22Rv1 (cell line): ENCODE results near the gene COL23A1.

Experiments used
- H3K27ac ChIP-seq: fragments of 450-650 bp; 2 replicates; pipeline ENCODE4 v1.5.1; 2017
- ZFX ChIP-seq: fragments of 450-650 bp; IDR thresholded peaks from 2 replicates; pipeline ENCODE4 v1.6.1; 2017; ENCODE audit warnings: antibody characterized with exemption, borderline replicate concordance
- TF ChIP-seq, protein P1 (sequence below): fragments of 450-650 bp; IDR thresholded peaks from 2 replicates; pipeline ENCODE4 v1.5.1; 2017; ENCODE audit warnings: mild to moderate bottlenecking

The COL23A1 gene

DNA sequence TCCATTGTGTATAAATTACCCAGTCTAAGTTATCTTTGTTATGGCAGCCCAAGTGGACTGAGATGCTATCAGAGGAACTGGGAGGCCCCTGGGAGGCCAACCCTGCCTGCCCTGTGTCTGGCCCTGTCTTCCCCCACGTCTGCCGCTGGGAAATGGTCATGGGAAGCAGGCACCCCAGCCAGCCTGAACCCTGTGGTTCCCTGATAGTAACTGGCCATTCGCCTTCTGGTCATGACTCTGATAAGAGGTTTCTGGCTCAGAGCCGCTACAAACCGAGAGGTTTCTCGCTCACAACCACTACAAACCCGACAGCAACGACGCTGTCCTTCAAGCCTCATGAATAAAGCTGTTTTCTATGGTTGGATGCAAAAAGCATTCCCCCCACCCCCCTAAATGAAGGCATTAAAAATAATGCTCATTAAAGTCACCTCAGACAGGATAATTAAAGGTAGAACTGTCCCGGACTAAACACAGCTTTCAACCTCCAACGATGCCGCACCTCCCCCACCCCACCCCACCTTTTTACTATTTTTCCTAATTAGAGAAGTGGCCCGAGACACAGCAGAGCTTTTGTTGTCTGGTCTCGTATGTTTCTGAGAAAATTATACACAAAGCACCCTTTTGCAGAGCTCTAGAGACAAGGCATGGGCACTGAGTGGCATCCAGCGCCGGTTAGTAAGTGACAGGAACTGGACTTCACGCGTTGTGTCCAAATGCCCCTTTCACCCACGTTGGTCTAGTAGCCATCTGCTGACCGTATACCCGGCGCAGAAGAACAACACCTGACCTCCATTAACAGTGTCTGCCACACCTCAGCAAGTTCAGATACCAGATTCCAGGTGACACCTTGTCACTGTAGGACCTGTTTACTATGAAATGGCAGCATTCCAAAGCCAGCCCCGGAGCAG is 140.8 kb downstream of the COL23A1 start:
- no peak overlapping the region for H3K27ac ChIP-seq
- TF ChIP-seq, protein P1, sequence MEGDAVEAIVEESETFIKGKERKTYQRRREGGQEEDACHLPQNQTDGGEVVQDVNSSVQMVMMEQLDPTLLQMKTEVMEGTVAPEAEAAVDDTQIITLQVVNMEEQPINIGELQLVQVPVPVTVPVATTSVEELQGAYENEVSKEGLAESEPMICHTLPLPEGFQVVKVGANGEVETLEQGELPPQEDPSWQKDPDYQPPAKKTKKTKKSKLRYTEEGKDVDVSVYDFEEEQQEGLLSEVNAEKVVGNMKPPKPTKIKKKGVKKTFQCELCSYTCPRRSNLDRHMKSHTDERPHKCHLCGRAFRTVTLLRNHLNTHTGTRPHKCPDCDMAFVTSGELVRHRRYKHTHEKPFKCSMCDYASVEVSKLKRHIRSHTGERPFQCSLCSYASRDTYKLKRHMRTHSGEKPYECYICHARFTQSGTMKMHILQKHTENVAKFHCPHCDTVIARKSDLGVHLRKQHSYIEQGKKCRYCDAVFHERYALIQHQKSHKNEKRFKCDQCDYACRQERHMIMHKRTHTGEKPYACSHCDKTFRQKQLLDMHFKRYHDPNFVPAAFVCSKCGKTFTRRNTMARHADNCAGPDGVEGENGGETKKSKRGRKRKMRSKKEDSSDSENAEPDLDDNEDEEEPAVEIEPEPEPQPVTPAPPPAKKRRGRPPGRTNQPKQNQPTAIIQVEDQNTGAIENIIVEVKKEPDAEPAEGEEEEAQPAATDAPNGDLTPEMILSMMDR: no peak
- TF ChIP-seq ZFX: no peak

DNA sequence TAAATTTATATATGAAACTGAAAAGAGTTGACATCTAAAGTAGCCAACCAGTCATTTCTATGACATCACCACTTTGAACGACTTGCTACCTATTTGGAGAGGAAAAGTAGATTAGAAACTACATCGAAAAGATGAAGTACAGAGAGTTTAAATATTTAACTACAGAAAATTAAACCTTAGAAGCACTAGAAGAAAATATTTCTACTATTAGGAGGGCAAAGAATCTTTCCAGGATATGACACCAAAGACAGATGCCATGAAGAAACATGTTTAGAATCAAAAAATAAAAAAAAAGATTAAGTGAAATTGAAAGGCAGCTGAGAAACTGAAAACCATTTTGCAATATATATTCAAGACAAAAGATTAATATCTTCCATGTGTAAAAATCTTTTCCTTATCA is 144.7 kb downstream of the COL23A1 start:
- no peak overlapping the region for H3K27ac ChIP-seq
- TF ChIP-seq ZFX: no peak
- TF ChIP-seq, protein P1: no peak

DNA sequence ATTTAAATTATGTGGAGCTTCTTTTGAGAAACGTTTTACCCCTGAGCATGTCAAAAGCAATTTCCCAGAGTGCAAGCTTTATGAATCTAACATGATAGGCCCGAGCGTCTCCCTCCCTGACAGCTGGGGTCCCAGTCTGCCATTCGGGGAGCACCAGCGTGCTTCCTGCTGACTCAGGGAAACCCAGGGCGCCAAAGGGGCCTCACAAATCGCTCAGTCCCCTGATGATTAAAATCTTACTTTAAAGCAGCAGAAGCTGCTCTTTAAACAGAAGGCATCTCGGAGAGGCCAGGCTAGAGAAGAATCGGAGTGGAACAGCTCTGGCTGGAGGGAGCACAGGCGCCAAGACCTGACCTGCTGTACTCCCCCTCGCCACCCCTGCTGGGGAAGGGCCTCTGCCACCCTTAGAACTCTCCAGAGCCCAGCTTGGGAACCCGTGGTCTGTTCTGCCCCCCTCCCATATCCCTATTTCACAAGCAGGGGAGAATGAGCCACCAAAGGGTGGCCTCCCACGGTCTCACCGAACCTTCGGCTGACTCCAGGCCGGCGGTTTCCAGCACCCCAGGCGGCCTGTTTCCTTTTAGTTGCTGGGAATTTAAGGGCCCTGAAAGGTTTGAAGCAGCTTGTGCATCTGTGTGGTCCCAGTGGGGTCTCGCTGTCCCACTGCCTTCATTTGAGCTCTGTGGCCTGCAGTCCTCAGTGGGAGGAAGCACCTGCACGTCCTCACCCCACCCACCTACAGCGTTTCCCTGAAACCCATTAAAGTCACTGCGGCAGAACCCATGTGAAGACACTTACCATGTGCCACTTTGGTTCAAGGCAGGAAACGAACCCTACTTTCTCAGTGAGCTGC is 147.6 kb downstream of the COL23A1 start:
- TF ChIP-seq, protein P1: no peak
- no peak for TF ChIP-seq ZFX
- H3K27ac ChIP-seq: no peak overlapping the region

DNA sequence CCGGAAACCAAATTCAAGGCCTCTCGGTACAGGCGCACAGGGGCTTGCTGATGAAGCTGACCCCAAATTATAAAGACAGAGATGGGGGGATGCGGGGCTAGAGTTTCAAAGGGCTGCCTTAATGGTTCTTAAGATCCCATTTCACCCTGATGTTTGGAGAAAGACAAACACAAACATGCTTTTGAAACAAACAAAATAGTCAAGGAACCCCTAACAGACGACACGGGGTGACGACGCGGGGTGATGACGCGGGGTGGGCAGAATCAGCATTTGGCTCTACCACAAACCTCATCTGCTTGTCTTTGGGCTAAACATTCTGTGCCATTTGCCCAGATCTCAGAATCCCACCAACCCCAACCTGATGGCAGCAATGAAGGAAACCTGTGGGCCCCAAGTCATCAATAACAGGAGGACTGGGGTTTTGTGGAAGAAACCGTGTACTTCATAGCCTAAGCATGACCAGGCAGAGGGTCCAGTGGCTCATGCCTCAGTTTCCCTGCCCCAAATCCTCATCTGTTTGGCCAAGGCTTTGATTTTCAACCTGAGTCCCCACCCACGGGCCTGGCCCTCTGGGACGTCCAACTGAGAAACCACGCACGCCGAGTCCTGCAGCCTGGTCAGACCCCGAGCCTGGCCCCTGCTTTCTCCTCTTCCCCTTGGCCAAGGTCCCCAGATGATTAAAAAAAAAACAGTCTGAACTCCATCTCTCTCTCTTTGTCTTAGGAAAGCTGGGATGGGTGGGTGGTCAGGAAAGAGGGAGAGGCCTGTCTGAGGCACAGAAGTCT is 148.5 kb downstream of the COL23A1 start:
- TF ChIP-seq, protein P1: no peak
- TF ChIP-seq ZFX: no peak
- H3K27ac ChIP-seq: no peak overlapping the region

DNA sequence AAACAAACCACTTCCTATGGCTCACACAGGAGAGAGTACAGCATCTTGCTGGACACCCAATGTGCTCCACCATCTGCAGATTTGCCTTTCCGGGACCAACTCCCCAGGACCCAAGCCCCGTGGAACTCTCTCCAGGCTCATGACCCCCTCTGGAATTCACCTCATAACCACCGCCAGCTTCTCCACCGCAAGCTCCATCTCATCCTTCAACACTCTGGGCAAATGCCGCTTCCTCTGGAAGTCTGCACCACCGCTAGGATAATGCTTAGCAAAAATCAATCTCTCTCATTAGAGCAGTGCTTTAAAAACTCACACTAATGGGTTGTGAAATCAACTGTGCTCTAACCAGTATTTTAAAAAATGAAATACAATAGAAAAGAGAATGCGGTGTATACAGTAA is 150.0 kb downstream of the COL23A1 start:
- H3K27ac ChIP-seq: no peak overlapping the region
- TF ChIP-seq, protein P1: no peak
- TF ChIP-seq ZFX: no peak

DNA sequence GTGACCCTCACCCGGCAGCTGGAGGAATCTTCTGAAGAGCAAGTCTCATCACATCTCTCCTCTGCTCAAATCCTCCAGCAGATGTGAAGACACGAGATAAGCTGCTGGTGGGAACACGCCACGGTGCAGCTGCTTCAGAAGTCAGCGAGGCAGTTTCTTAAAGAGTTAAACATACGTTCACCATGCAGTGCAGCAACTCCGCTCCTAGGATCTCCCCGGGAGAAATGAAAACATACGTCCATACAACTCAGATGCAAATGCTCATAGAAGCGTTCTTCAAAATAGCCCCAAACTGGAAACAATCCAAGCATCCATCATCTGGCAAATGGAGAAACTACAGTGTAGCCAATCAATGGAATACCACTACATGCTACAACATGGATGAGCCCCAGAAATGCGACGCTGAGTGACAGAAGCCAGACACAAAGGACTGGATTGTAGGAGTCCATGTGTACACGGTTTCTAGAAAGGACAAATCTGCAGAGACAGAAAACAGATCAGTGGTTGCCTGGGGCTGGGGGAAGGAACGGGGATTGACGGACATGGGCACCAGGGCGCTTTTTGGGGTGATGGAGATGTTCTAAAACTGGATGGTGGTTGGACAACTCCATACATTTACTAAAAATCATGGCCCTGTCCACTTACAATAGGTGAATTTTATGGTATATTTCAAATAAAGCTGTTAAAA is 150.6 kb downstream of the COL23A1 start:
- TF ChIP-seq ZFX: no peak
- TF ChIP-seq, protein P1: no peak

More for the DNA sequence above, 150.6 kb downstream of the COL23A1 start:
- no peak overlapping the region for H3K27ac ChIP-seq
